Fibroblast of pulmonary artery (primary cell): ENCODE measurements around the gene RBP3.

ENCODE experiments used
- DNase-seq: peaks from one replicate; pipeline ENCODE4 v3.0.0-alpha.2; 2010; ENCODE audit warnings: low read depth
- H3K4me3 ChIP-seq: replicated peaks from 2 replicates; pipeline ENCODE4 v1.5.1; 2011; ENCODE audit warnings: low read depth, mild to moderate bottlenecking, control low read depth, low read length, moderate library complexity
- TF ChIP-seq, protein P1 (sequence below): IDR thresholded peaks from 2 replicates; pipeline ENCODE4 v1.5.1; 2011; ENCODE audit warnings: mild to moderate bottlenecking, control low read depth, low read length, inconsistent platforms; ENCODE audit errors: missing control alignments

The RBP3 gene

DNA sequence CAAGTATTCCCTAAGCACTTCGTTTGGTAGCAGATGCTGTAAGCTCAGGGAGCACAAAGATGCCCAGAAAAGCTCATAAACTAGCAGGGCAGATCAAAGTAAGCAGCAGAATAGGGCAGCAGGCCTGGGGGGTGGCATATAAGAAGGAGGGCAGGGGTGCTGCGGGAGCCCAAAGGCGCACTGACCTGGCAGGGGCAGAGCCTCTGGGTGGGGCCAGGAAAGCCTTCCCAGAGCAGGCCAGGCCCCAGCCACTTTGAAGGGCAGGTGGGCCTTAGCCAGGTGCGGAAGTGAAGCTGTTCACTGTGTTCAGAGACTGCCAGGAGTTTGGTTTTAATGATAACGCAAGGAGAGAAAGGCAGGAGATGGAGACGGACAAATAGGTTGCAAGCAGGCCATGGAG is 44.3 kb upstream of the RBP3 start:
- no peak overlapping the region for H3K4me3 ChIP-seq
- DNase-seq = no peak
- TF ChIP-seq, protein P1, sequence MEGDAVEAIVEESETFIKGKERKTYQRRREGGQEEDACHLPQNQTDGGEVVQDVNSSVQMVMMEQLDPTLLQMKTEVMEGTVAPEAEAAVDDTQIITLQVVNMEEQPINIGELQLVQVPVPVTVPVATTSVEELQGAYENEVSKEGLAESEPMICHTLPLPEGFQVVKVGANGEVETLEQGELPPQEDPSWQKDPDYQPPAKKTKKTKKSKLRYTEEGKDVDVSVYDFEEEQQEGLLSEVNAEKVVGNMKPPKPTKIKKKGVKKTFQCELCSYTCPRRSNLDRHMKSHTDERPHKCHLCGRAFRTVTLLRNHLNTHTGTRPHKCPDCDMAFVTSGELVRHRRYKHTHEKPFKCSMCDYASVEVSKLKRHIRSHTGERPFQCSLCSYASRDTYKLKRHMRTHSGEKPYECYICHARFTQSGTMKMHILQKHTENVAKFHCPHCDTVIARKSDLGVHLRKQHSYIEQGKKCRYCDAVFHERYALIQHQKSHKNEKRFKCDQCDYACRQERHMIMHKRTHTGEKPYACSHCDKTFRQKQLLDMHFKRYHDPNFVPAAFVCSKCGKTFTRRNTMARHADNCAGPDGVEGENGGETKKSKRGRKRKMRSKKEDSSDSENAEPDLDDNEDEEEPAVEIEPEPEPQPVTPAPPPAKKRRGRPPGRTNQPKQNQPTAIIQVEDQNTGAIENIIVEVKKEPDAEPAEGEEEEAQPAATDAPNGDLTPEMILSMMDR = no peak

- no peak for DNase-seq
- H3K4me3 ChIP-seq = no peak overlapping the region
- TF ChIP-seq, protein P1 = no peak
These were observed 42.6 kb upstream of the RBP3 start for GRCh38 chr10:47305566-47305965.

DNA sequence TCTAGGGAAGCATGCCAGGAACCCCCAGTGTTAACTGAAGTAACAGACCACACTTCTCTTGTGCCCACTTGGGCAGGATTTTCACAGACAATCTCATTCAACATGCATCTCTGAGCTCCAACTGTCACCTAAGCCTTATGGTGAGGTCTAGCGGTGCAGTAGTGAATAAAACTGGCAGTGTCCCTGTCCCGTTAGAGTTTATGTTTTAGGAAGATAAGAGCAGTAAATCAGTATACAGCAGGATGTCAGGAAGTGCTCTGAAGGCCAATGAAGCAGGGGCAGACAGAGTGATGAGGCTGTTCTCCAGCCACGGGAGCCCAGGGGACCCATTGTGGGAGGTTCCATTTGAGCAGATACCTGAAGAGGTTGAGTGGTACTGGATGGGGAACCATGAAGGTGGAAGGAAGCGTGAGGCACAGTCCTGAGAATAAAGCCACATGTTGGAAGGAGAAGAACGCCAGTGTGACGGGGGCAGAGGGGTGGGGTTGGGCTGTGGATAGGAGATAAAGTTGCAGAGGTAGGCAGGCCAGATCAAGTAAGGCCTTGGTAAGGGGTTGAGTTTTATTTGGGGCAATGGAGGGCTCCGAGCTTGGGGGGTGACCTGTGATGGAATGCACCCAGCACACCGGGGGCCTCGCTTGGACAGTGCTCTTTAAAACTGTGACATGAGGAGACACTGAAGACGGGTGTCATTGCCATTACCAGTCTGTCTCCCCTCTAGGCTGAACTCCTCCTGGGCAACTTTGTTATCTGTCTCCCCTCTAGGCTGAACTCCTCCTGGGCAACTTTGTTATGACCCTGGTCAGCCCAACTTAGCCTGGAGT is 41.6 kb upstream of the RBP3 start:
- TF ChIP-seq, protein P1 = no peak
- no peak overlapping the region for H3K4me3 ChIP-seq
- DNase-seq = no peak

DNA sequence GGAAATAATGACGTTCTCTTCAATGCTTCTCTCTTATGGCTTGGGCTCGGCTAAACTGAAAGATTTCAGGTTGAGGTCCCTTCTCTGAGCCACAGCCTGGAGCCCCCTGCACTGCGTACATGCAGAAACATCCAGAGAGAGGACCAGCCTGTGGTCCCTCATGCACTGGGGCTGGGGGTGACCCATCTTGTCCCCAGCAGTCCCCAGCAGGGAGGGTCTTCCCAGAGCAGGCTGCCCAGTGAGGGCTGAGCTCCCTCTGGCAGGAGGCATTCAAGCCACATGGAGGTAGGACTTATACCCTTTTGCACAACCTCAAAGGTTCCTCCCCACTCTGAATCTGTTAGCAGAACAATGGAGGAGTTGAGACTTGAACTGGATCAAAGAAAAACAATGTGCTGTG is 40.8 kb upstream of the RBP3 start:
- no peak for DNase-seq
- TF ChIP-seq, protein P1 = no peak
- H3K4me3 ChIP-seq = no peak overlapping the region

GRCh38 chr10:47308775-47309174 is 39.4 kb upstream of the RBP3 start:
- TF ChIP-seq, protein P1 = no peak
- DNase-seq = no peak
- H3K4me3 ChIP-seq = no peak overlapping the region

DNA sequence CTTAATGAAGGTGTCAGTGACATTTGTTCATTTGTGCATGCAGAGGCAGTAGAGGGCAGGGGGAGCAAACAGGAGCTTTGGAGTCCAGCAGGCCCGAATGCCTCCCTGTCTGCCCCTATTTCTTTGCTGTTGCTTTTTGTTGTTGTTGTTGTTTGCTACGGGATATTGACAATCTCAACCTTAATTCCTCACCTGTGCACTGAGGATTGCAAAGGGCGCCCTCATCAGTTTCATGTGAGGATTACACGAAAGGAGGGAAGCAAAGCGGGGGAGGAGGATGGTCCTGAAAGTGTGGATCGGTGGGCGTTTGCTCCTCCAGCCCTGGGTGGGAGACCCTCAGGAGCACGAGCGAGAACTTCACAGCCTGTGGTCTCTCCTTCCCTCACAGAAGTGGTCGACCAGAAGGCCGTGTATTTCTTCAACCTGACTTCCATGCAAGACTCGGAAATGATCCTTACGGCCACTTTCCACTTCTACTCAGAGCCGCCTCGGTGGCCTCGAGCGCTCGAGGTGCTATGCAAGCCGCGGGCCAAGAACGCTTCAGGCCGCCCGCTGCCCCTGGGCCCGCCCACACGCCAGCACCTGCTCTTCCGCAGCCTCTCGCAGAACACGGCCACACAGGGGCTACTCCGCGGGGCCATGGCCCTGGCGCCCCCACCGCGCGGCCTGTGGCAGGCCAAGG is 38.6 kb upstream of the RBP3 start:
- TF ChIP-seq, protein P1 = peak; percentile 34
- no peak for DNase-seq
- no peak overlapping the region for H3K4me3 ChIP-seq
